ENCODE results near the gene ITIH5. TPM values are rescaled to one million over a fixed set of nuclear protein-coding genes. Genes with fewer than 3 reads are reported as not detected.

ITIH5 gene
- total and polyA plus RNA-seq, 2 of the 13 experiments (the other 11 are each of a cell fraction or from before 2014, with no cell fraction given): 4.7 to 8.9 TPM

DNA sequence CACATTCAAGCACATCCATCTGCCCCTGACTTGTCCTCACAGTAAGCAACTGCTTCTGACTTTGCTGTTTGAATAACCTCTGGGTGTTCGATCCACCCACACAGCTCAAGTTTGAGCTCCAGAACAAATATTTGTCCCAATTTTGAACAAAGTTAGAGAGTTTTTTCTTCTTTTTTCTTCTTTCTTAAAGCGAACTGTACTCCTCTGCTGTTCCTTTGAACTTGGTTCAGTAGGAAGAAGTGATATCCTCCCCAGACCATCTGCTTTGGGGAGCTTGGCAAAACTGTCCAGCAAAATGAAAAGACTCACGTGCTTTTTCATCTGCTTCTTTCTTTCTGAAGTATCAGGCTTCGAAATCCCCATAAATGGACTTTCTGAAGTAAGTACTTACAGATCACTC, 36.4 kb upstream of the ITIH5 start, which contains the start of gene ITIH2 (continued):
- TF ChIP-seq YEATS4 (CRISPR knock-in tag; IDR thresholded peaks at IDR 0.05; ENCODE audit: borderline replicate concordance) (peak; percentile 28; the same call in 1 of the 2 replicates), CENPT (CRISPR knock-in tag; IDR thresholded peaks at IDR 0.05; ENCODE audit: low read depth) (no peak), ZNF619 (CRISPR knock-in tag; IDR thresholded peaks at IDR 0.05) (no peak), ETV6 (CRISPR knock-in tag; conservative IDR thresholded peaks at IDR 0.05) (no peak), ZFP1 (CRISPR knock-in tag; IDR thresholded peaks at IDR 0.05) (0 out of 2 replicates have a peak, but pooled peaks have one; percentile 14), NFE2L2 (IDR thresholded peaks at IDR 0.05; ENCODE audit: low read length) (no peak)
- TF ChIP-seq, protein P1, sequence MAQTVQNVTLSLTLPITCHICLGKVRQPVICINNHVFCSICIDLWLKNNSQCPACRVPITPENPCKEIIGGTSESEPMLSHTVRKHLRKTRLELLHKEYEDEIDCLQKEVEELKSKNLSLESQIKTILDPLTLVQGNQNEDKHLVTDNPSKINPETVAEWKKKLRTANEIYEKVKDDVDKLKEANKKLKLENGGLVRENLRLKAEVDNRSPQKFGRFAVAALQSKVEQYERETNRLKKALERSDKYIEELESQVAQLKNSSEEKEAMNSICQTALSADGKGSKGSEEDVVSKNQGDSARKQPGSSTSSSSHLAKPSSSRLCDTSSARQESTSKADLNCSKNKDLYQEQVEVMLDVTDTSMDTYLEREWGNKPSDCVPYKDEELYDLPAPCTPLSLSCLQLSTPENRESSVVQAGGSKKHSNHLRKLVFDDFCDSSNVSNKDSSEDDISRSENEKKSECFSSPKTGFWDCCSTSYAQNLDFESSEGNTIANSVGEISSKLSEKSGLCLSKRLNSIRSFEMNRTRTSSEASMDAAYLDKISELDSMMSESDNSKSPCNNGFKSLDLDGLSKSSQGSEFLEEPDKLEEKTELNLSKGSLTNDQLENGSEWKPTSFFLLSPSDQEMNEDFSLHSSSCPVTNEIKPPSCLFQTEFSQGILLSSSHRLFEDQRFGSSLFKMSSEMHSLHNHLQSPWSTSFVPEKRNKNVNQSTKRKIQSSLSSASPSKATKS (CRISPR knock-in tag; IDR thresholded peaks at IDR 0.05): no peak
- TF ChIP-seq, protein P2, sequence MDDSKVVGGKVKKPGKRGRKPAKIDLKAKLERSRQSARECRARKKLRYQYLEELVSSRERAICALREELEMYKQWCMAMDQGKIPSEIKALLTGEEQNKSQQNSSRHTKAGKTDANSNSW (CRISPR knock-in tag; IDR thresholded peaks at IDR 0.05; ENCODE audit: borderline replicate concordance): no peak
- TF ChIP-seq, protein P3, sequence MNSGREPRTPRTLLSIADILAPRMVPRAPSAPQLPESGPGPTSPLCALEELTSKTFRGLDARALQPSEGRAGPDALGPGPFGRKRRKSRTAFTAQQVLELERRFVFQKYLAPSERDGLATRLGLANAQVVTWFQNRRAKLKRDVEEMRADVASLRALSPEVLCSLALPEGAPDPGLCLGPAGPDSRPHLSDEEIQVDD (CRISPR knock-in tag; IDR thresholded peaks at IDR 0.05; ENCODE audit: borderline replicate concordance): no peak

DNA sequence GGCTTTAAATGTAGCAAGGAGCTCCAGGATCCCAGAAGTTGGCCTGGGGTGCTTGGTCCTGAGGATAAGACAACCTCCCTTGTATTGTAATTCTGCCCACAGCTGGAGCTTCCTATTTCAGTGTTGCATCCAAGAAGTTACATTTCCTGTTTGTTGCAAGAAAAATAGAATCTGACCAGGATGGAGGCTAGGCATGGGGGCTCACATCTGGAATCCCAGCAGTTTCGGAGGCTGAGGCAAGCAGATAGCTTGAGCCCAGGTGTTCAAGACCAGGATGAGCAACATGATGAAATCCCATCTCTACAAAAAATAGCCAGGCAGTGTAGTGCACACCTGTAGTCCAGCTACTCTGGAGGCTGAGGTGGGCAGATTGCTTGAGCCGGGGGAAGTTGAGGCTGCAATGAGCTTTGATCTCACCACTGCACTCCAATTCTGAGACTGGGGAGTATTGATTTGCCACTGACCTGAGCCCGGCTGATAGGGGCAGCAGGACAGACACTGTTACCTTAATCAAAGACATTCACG, 35.6 kb upstream of the ITIH5 start:
- CTCF ChIA-PET (ENCODE audit: low intra/inter-chr PET ratio, low total read pairs): interaction anchor here (1.0 kb wide), 1 partner anchor 15 kb away, joined by 5 read pairs; no protein-coding TSS in a partner anchor
- peak; percentile 35; the same call in 1 of the 2 replicates for TF ChIP-seq HNF4G (IDR thresholded peaks at IDR 0.05; ENCODE audit: borderline replicate concordance, low read depth, low read length)
- TF ChIP-seq HNF4G (CRISPR knock-in tag; IDR thresholded peaks at IDR 0.05; ENCODE audit: borderline replicate concordance, low read depth): no peak
- TF ChIP-seq MATR3 (CRISPR knock-in tag; IDR thresholded peaks at IDR 0.05): no peak
- TF ChIP-seq PHF8 (CRISPR knock-in tag; IDR thresholded peaks at IDR 0.05): peak; percentile 32; the same call in 1 of the 2 replicates
- TF ChIP-seq, protein P4, sequence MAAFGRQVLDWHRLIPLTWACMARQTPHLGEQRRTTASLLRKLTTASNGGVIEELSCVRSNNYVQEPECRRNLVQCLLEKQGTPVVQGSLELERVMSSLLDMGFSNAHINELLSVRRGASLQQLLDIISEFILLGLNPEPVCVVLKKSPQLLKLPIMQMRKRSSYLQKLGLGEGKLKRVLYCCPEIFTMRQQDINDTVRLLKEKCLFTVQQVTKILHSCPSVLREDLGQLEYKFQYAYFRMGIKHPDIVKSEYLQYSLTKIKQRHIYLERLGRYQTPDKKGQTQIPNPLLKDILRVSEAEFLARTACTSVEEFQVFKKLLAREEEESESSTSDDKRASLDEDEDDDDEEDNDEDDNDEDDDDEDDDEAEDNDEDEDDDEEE (CRISPR knock-in tag; IDR thresholded peaks at IDR 0.05): 0 out of 2 replicates have a peak, but pooled peaks have one; percentile 20
- TF ChIP-seq, protein P5, sequence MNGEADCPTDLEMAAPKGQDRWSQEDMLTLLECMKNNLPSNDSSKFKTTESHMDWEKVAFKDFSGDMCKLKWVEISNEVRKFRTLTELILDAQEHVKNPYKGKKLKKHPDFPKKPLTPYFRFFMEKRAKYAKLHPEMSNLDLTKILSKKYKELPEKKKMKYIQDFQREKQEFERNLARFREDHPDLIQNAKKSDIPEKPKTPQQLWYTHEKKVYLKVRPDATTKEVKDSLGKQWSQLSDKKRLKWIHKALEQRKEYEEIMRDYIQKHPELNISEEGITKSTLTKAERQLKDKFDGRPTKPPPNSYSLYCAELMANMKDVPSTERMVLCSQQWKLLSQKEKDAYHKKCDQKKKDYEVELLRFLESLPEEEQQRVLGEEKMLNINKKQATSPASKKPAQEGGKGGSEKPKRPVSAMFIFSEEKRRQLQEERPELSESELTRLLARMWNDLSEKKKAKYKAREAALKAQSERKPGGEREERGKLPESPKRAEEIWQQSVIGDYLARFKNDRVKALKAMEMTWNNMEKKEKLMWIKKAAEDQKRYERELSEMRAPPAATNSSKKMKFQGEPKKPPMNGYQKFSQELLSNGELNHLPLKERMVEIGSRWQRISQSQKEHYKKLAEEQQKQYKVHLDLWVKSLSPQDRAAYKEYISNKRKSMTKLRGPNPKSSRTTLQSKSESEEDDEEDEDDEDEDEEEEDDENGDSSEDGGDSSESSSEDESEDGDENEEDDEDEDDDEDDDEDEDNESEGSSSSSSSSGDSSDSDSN (CRISPR knock-in tag; IDR thresholded peaks at IDR 0.05): 0 out of 2 replicates have a peak, but pooled peaks have one; percentile 35
- 0 out of 4 replicates have a peak, but pooled peaks have one; percentile 22 to 37 for TF ChIP-seq POLR2A (IDR thresholded peaks at IDR 0.05; ENCODE audit: insufficient read depth in 1 of 2, low read depth in 2 of 2, low read length in 2 of 2)
- no peak for TF ChIP-seq NFKBIZ (CRISPR knock-in tag; IDR thresholded peaks at IDR 0.05)

More for the DNA sequence above, 35.6 kb upstream of the ITIH5 start:
- no peaks in the 10 kb centered on the region for H3K9me3 ChIP-seq (ENCODE audit: low read length)
- H3K4me2 ChIP-seq (ENCODE audit: low read depth, low read length): peak overlapping the region; percentile 79
- H2AFZ ChIP-seq (ENCODE audit: low read length): no peak overlapping the region
- H3K4me1 ChIP-seq (ENCODE audit: insufficient read depth, low read length): peaks cover 78% of the 10 kb centered on the region
- ATAC-seq (no peak), FAIRE-seq (no peak), DNase-seq (ENCODE audit: low spot score) (peak; percentile 18)
- peaks cover 40% of the 10 kb centered on the region for H3K79me2 ChIP-seq (ENCODE audit: insufficient read depth, low read length)
- BruUV-seq (replicated peaks): TSS peak; percentile 82
- peak overlapping the region; percentile 53 to 81 (median 75); a peak in 5 of 6 replicates for H3K4me3 ChIP-seq (replicated peaks in 1 of 3; ENCODE audit: insufficient read depth in 1 of 3, low read depth in 2 of 3, low read length in 3 of 3)
- peak overlapping the region; percentile 93 for H3K9ac ChIP-seq (ENCODE audit: insufficient read depth, low read depth, low read length)
- POLR2A ChIA-PET: interaction anchor here (1.0 to 10.9 kb wide), 16 partner anchors 9 to 176 kb away, joined by 4 to 359 read pairs (median 9); partner anchors contain the start of genes ATP5F1C and KIN
- no peaks in the 10 kb centered on the region for H3K27me3 ChIP-seq (ENCODE audit: control insufficient read depth in 1 of 2, insufficient read depth in 2 of 2, low read length in 2 of 2)
- intact Hi-C loops (cut with micrococcal nuclease; ENCODE audit: unreplicated experiment): loop anchor here (10.0 kb wide), 1 partner anchor 92 kb away; no protein-coding TSS in a partner anchor
- no peaks in the 10 kb centered on the region for H4K20me1 ChIP-seq (ENCODE audit: insufficient read depth, low read length)
- peak overlapping the region; percentile 98 for H3K27ac ChIP-seq (ENCODE audit: extremely low read length, insufficient read depth, low read length)
- H3K36me3 ChIP-seq (replicated peaks in 1 of 2; ENCODE audit: control insufficient read depth in 1 of 2, insufficient read depth in 2 of 2, low read length in 2 of 2): peaks cover 0 to 9% of the 10 kb centered on the region in 2 experiments; a peak in 2 of 5 replicates
- WGBS (ENCODE audit: low lambda C conversion rate): 22% methylated on average over 4 of the region's 4 CpGs
- in situ Hi-C loops (cut with HindIII; ENCODE audit: extremely low pct_ligation_motif_present, low pct_unique_long_range_greater_than_20kb): no loop called here
